HepG2 (cell line): ENCODE measurements around the gene TNNI3K. TPM values are rescaled to one million over a fixed set of nuclear protein-coding genes. Genes with fewer than 3 reads are reported as not detected.

Source experiments
- ATAC-seq: fragments of 200-7000 bp; cut with Tn5 transposase; 3 replicates; pipeline ENCODE4 v1.9.1; 2020; ENCODE audit warnings: mild to moderate bottlenecking, moderate library complexity
- BruUV-seq: library from RNA; stranded (reverse); fragments of 400-500 nt; replicated peaks from 2 replicates; lab custom pipeline; 2021; lab: Mats Ljungman, UMichigan
- CTCF ChIA-PET: fragments of 300-600 bp; formaldehyde crosslinking; extraction: SDS; loops from one replicate; lab custom pipeline; 2021; ENCODE audit warnings: low total read pairs, inconsistent platforms, low intra/inter-chr PET ratio; lab: Yijun Ruan, JAX
- POLR2A ChIA-PET: fragments of 350-600 bp; sonication (Branson Sonifier 250); formaldehyde crosslinking; loops from one replicate; lab custom pipeline; 2020; ENCODE audit warnings: antibody characterized with exemption, inconsistent platforms; lab: Yijun Ruan, JAX
- DNase-seq: peaks from one replicate; pipeline ENCODE4 v3.0.0-alpha.2; 2015; ENCODE audit warnings: low spot score
- FAIRE-seq: peaks from 3 replicates; lab custom pipeline; 2011; peaks lifted over from hg19 to GRCh38; lab: Jason Lieb, UNC
- H2AFZ ChIP-seq: one replicate; pipeline ENCODE4 v1.6.1; 2011; ENCODE audit warnings: low read length, inconsistent platforms
- H3K27ac ChIP-seq: fragments of 300-600 bp; 3 replicates; pipeline ENCODE4 v1.8.0; 2011; ENCODE audit warnings: mixed run types, mild to moderate bottlenecking, mixed read lengths, low read length, inconsistent platforms; ENCODE audit not compliant: insufficient read depth; ENCODE audit errors: extremely low read length
- H3K27me3 ChIP-seq, 2 experiments: fragments of 200-600 bp in 1 of 2; 2 replicates in 1 of 2; 3 replicates in 1 of 2; pipeline versions ENCODE4 v1.6.0 to v1.8.0; 2011; ENCODE audit warnings: low read length in 2 of 2, mild to moderate bottlenecking in 2 of 2, moderate library complexity in 2 of 2, inconsistent platforms in 1 of 2; ENCODE audit not compliant: insufficient read depth in 2 of 2, control insufficient read depth in 1 of 2
- H3K36me3 ChIP-seq, 2 experiments: fragments of 200-600 bp in 1 of 2; replicated peaks in 1 of 2; 2 replicates in 1 of 2; 3 replicates in 1 of 2; pipeline versions ENCODE4 v1.5.1 to v1.8.0; 2011; ENCODE audit warnings: low read length in 2 of 2, inconsistent platforms in 1 of 2; ENCODE audit not compliant: insufficient read depth in 2 of 2, control insufficient read depth in 1 of 2
- H3K4me1 ChIP-seq: 2 replicates; pipeline ENCODE4 v1.5.1; 2012; ENCODE audit warnings: low read length, inconsistent platforms; ENCODE audit not compliant: insufficient read depth
- H3K4me2 ChIP-seq: 2 replicates; pipeline ENCODE4 v1.6.0; 2011; ENCODE audit warnings: low read depth, low read length, inconsistent platforms
- H3K4me3 ChIP-seq, 3 experiments: fragments of 200-600 bp in 1 of 3; sonication (generic), shearing (Covaris generic) in 1 of 3; replicated peaks in 1 of 3; 2 replicates each; pipeline ENCODE4 v1.5.1; 2011 to 2016; ENCODE audit warnings: low read length in 3 of 3, inconsistent platforms in 2 of 3, low read depth in 2 of 3, mild to moderate bottlenecking in 2 of 3, control low read depth in 1 of 3, mixed read lengths in 1 of 3; ENCODE audit not compliant: insufficient read depth in 1 of 3
- H3K79me2 ChIP-seq: one replicate; pipeline ENCODE4 v1.6.1; 2011; ENCODE audit warnings: low read length, inconsistent platforms; ENCODE audit not compliant: insufficient read depth
- H3K9ac ChIP-seq: 2 replicates; pipeline ENCODE4 v1.6.0; 2011; ENCODE audit warnings: mild to moderate bottlenecking, low read depth, low read length, inconsistent platforms; ENCODE audit not compliant: insufficient read depth
- H3K9me3 ChIP-seq: 2 replicates; pipeline ENCODE4 v1.5.1; 2012; ENCODE audit warnings: mild to moderate bottlenecking, low read length
- H4K20me1 ChIP-seq: 2 replicates; pipeline ENCODE4 v1.6.0; 2011; ENCODE audit warnings: inconsistent platforms, mild to moderate bottlenecking, low read length, moderate library complexity; ENCODE audit not compliant: insufficient read depth
- AHR ChIP-seq: IDR thresholded peaks from 2 replicates; pipeline ENCODE4 v1.6.1; 2018; ENCODE audit warnings: missing genetic modification reagents, missing compliant biosample characterization
- BRF2 ChIP-seq: sonication (generic); formaldehyde crosslinking; IDR thresholded peaks from 2 replicates; pipeline ENCODE4 v1.8.1; 2022; ENCODE audit warnings: mild to moderate bottlenecking, missing genetic modification reagents
- CENPBD1 ChIP-seq: sonication (generic); formaldehyde crosslinking; IDR thresholded peaks from 2 replicates; pipeline ENCODE4 v1.8.0; 2022; ENCODE audit warnings: missing genetic modification reagents, low read depth, mild to moderate bottlenecking, borderline replicate concordance
- GATAD1 ChIP-seq: IDR thresholded peaks from 2 replicates; pipeline ENCODE4 v1.6.1; 2016; ENCODE audit warnings: missing genetic modification reagents, missing compliant biosample characterization
- HNF4G ChIP-seq, 2 experiments: sonication (generic) in 1 of 2; formaldehyde crosslinking in 1 of 2; IDR thresholded peaks; 2 replicates each; pipeline versions ENCODE4 v1.4.0 to v1.6.1; 2011 to 2020; ENCODE audit warnings: borderline replicate concordance in 2 of 2, low read depth in 2 of 2, mild to moderate bottlenecking in 2 of 2, low read length in 1 of 2, missing genetic modification reagents in 1 of 2, moderate library complexity in 1 of 2
- MBNL3 ChIP-seq: fragments of 250-450 bp; sonication (Bioruptor Pico); conservative IDR thresholded peaks from 2 replicates; pipeline ENCODE4 v1.8.0; 2022; ENCODE audit warnings: mild to moderate bottlenecking, inconsistent platforms
- REST ChIP-seq, 2 experiments: IDR thresholded peaks; 2 replicates each; pipeline ENCODE4 v1.6.1; 2011 to 2012; ENCODE audit warnings: low read length in 2 of 2, borderline replicate concordance in 1 of 2, low read depth in 1 of 2, mild to moderate bottlenecking in 1 of 2, moderate library complexity in 1 of 2
- SMARCE1 ChIP-seq: fragments of 450-650 bp; IDR thresholded peaks from 2 replicates; pipeline ENCODE4 v1.6.1; 2017; ENCODE audit warnings: borderline replicate concordance
- ZNF205 ChIP-seq: IDR thresholded peaks from 2 replicates; pipeline ENCODE4 v1.6.1; 2018; ENCODE audit warnings: missing biosample characterization, missing genetic modification reagents
- ZNF44 ChIP-seq: sonication (generic); formaldehyde crosslinking; IDR thresholded peaks from 2 replicates; pipeline ENCODE4 v1.5.1; 2020; ENCODE audit warnings: mild to moderate bottlenecking, missing genetic modification reagents
- ZNF530 ChIP-seq: sonication (generic); formaldehyde crosslinking; IDR thresholded peaks from 2 replicates; pipeline ENCODE4 v1.5.0; 2020; ENCODE audit warnings: low read depth, mild to moderate bottlenecking, missing genetic modification reagents
- ZNF567 ChIP-seq: sonication (generic); formaldehyde crosslinking; IDR thresholded peaks from 2 replicates; pipeline ENCODE4 v1.8.1; 2023; ENCODE audit warnings: mild to moderate bottlenecking, missing genetic modification reagents, borderline replicate concordance
- WGBS: methylation state at CpG from one replicate; pipeline ENCODE4 v1.1.6; 2017; ENCODE audit warnings: low lambda C conversion rate; 5-methylcytosine and 5-hydroxymethylcytosine counted together
- in situ Hi-C: cut with HindIII; loops from 2 replicates; pipeline ENCODE4 v1.10.0; 2017; ENCODE audit warnings: low pct_unique_long_range_greater_than_20kb; ENCODE audit not compliant: extremely low pct_ligation_motif_present
- intact Hi-C: fragments of 100-400 bp; cut with micrococcal nuclease; formaldehyde crosslinking; loops from one replicate; pipeline ENCODE4 v1.10.0; 2022; ENCODE audit not compliant: unreplicated experiment
- polyA plus RNA-seq, 8 experiments: library from polyadenylated mRNA; depleted of rRNA in 3 of 8; stranded (reverse) in 7 of 8; unstranded in 1 of 8; fragments of >200 nt; fragmentation: Illumina TruSeq in 4 of 8; extraction: Trizol in 4 of 8; gene quantifications; 2 replicates each; pipeline versions ENCODE4 v1.2.1 to v1.2.3, GENCODE V29; 2011 to 2016; ENCODE audit warnings: low read depth in 4 of 8, missing spikeins in 1 of 8, mixed read lengths in 1 of 8; ENCODE audit not compliant: insufficient read depth in 1 of 8
- total RNA-seq, 5 experiments: library from RNA; depleted of rRNA; stranded (reverse); fragments of >200 nt; fragmentation: Illumina TruSeq; extraction: Trizol; gene quantifications; 2 replicates each; pipeline ENCODE4 v1.2.3, GENCODE V29; 2016; ENCODE audit warnings: low read depth in 1 of 5

Gene TNNI3K
- total and polyA plus RNA-seq, 2 of the 13 experiments (the other 11 are each of a cell fraction or from before 2014, with no cell fraction given), result 1.1 TPM; not detected in 1

- TF ChIP-seq REST (IDR thresholded peaks at IDR 0.05; ENCODE audit: borderline replicate concordance in 1 of 2, low read depth in 1 of 2, low read length in 2 of 2) (no peak), BRF2 (CRISPR knock-in tag) (no peak), ZNF567 (CRISPR knock-in tag) (no peak), MBNL3 (CRISPR knock-in tag) (no peak), AHR (CRISPR knock-in tag) (no peak), ZNF530 (no peak)
These were observed 11.7 kb upstream of the TNNI3K start (continued) for GRCh38 chr1:74223453-74223852.

GRCh38 chr1:74236440-74236839, 1.3 kb downstream of the TNNI3K start:
- no peak for ATAC-seq
- H3K9ac ChIP-seq, result no peak overlapping the region

More at GRCh38 chr1:74236440-74236839, 1.3 kb downstream of the TNNI3K start:
- Histone ChIP-seq H3K4me1 (no peaks in the 10 kb centered on the region), H2AFZ (no peak overlapping the region), H3K9me3 (no peaks in the 10 kb centered on the region), H3K27ac (no peak overlapping the region), H3K27me3 (no peaks in the 10 kb centered on the region), H3K36me3 (no peaks in the 10 kb centered on the region), H3K79me2 (no peaks in the 10 kb centered on the region), H3K4me3 (no peak overlapping the region), H3K4me2 (no peak overlapping the region), H4K20me1 (no peaks in the 10 kb centered on the region)
- POLR2A ChIA-PET, result no interaction called here
- intact Hi-C loops (no loop called here), in situ Hi-C loops (no loop called here)
- no peak for FAIRE-seq
- no TSS peak for BruUV-seq
- no peak for DNase-seq
- TF ChIP-seq ZNF205 (no peak), ZNF44 (CRISPR knock-in tag) (no peak), SMARCE1 (no peak), CENPBD1 (no peak), GATAD1 (CRISPR knock-in tag) (no peak), HNF4G (IDR thresholded peaks at IDR 0.05; ENCODE audit: borderline replicate concordance, low read depth, low read length) (no peak), HNF4G (CRISPR knock-in tag; IDR thresholded peaks at IDR 0.05; ENCODE audit: borderline replicate concordance, low read depth) (no peak)
- WGBS, result 38% methylated on average over 3 of the region's 3 CpGs
- CTCF ChIA-PET, result no interaction called here
